ENCODE data around the gene DAD1. TPM values are rescaled to one million over a fixed set of nuclear protein-coding genes. Genes with fewer than 3 reads are reported as not detected.

Gene DAD1
- total RNA-seq, 1 donor from 2014 or later = 223 TPM

DNA sequence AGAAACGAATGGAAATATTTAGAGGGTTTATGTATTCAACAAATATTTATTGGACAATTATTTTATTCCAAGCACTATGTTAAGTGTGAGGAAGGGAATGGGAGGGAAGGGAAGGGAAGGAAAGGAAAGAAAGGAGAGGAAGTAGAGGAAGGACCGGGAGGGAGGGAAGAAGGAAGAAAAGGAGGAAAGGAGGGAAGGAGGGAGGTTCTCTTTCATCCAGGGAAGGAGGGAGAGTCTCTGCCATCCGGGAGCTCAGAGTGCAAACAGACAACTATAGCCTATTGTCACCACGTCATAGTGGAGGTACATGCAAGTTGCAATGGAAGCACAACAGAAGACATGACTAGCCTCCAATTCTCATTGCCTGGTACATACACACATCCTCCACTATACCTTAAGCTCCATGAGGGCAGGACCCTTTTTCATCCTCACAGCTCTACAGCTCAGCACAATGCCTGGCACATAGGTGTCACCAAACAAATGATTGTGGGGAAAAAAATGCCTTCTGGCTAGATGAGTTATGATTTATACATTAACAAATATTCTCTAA lies 48.1 kb downstream of the DAD1 start:
- no peak for DNase-seq (ENCODE audit: extremely low spot score, unreplicated experiment)
- TF ChIP-seq, protein P1, sequence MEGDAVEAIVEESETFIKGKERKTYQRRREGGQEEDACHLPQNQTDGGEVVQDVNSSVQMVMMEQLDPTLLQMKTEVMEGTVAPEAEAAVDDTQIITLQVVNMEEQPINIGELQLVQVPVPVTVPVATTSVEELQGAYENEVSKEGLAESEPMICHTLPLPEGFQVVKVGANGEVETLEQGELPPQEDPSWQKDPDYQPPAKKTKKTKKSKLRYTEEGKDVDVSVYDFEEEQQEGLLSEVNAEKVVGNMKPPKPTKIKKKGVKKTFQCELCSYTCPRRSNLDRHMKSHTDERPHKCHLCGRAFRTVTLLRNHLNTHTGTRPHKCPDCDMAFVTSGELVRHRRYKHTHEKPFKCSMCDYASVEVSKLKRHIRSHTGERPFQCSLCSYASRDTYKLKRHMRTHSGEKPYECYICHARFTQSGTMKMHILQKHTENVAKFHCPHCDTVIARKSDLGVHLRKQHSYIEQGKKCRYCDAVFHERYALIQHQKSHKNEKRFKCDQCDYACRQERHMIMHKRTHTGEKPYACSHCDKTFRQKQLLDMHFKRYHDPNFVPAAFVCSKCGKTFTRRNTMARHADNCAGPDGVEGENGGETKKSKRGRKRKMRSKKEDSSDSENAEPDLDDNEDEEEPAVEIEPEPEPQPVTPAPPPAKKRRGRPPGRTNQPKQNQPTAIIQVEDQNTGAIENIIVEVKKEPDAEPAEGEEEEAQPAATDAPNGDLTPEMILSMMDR (IDR thresholded peaks at IDR 0.05) = no peak
- H3K27ac Mint-ChIP-seq (ENCODE audit: unreplicated experiment) = no peak overlapping the region
- H3K27me3 Mint-ChIP-seq (ENCODE audit: unreplicated experiment) = no peaks in the 10 kb centered on the region
- H3K4me1 Mint-ChIP-seq (ENCODE audit: unreplicated experiment) = peaks cover 25% of the 10 kb centered on the region
- H3K4me3 Mint-ChIP-seq (ENCODE audit: unreplicated experiment) = no peak overlapping the region
- H3K9me3 Mint-ChIP-seq (ENCODE audit: unreplicated experiment) = no peaks in the 10 kb centered on the region
- H3K36me3 Mint-ChIP-seq (ENCODE audit: unreplicated experiment) = no peaks in the 10 kb centered on the region

DNA sequence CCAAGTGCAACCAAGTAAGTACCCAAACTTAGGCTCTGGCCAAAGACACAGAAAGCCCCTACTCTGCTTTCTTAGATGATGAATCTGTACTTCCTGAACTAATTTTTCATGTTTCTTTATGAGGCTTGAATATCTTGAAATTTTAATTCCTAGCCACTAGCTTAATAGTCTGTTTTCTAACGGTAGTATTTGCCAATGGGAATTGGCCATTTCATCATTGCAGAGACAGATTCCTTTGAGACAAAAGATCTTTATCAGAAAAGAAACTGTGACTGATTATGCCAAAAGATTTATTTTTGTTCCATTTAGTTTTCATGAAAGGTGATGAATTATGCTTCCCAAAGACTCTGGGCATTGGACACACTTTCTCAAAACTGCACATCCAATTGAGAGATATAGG lies 48.7 kb downstream of the DAD1 start:
- Mint-ChIP-seq H3K27me3 (ENCODE audit: unreplicated experiment) (no peaks in the 10 kb centered on the region), H3K27ac (ENCODE audit: unreplicated experiment) (no peak overlapping the region), H3K36me3 (ENCODE audit: unreplicated experiment) (no peaks in the 10 kb centered on the region), H3K4me3 (ENCODE audit: unreplicated experiment) (no peak overlapping the region), H3K4me1 (ENCODE audit: unreplicated experiment) (peaks cover 19% of the 10 kb centered on the region), H3K9me3 (ENCODE audit: unreplicated experiment) (no peaks in the 10 kb centered on the region)
- no peak for DNase-seq (ENCODE audit: extremely low spot score, unreplicated experiment)
- TF ChIP-seq, protein P1 (IDR thresholded peaks at IDR 0.05) = no peak

DNA sequence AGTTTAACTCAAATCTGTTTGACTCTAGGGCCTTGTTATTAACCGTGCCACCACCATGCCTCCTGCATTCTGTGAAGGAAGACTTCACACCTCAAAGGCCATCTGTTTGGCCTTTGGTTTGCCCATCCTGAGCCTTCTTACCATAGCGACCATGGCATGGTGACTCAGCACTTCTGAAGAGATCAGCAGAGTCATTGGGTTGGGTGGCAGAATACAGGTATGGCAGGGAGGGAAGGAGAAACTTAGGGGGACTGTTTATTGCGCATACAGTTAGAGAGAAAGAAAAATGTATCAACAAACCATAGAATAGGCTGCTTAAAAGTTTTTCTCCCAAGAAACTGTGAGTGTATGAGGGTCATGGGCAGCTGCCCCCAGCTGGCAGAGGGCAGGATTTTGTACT lies 49.2 kb downstream of the DAD1 start:
- Mint-ChIP-seq H3K4me3 (ENCODE audit: unreplicated experiment) (no peak overlapping the region), H3K27me3 (ENCODE audit: unreplicated experiment) (no peaks in the 10 kb centered on the region), H3K4me1 (ENCODE audit: unreplicated experiment) (peaks cover 17% of the 10 kb centered on the region), H3K27ac (ENCODE audit: unreplicated experiment) (no peak overlapping the region), H3K36me3 (ENCODE audit: unreplicated experiment) (no peaks in the 10 kb centered on the region), H3K9me3 (ENCODE audit: unreplicated experiment) (no peaks in the 10 kb centered on the region)
- no peak for DNase-seq (ENCODE audit: extremely low spot score, unreplicated experiment)
- TF ChIP-seq, protein P1 (IDR thresholded peaks at IDR 0.05) = no peak

DNA sequence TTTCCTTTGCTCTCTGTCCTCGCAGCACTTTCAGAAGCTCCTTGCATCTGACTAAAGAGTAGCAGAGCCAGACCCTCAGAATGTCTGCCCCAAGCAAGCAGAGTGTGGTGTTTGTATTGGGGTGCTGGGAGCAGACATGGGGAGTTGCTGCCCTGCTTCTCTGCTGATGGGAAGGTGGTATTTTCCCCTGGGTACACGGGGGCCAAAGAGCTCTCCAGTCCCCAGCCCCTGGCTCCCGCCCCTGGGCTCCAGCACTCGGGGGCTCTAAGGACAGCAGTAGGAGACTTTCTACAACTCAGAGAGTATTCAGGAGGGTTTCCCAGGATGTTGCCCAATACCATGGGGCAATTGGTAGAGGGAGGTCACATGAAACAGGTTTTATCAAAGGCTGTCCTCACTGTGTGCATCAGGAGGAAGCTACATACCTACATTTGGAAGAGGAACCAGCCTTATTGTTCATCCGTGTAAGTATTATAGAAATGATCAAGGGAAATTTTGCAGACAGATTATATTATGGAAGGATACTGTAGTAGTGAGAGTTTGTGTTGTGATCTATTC lies 50.3 kb downstream of the DAD1 start:
- H3K36me3 Mint-ChIP-seq (ENCODE audit: unreplicated experiment) = no peaks in the 10 kb centered on the region
- H3K4me3 Mint-ChIP-seq (ENCODE audit: unreplicated experiment) = no peak overlapping the region
- no peaks in the 10 kb centered on the region for H3K27me3 Mint-ChIP-seq (ENCODE audit: unreplicated experiment)
- no peaks in the 10 kb centered on the region for H3K9me3 Mint-ChIP-seq (ENCODE audit: unreplicated experiment)
- no peak overlapping the region for H3K27ac Mint-ChIP-seq (ENCODE audit: unreplicated experiment)
- no peak for DNase-seq (ENCODE audit: extremely low spot score, unreplicated experiment)
- peaks cover 17% of the 10 kb centered on the region for H3K4me1 Mint-ChIP-seq (ENCODE audit: unreplicated experiment)
- TF ChIP-seq, protein P1 (IDR thresholded peaks at IDR 0.05) = no peak

DNA sequence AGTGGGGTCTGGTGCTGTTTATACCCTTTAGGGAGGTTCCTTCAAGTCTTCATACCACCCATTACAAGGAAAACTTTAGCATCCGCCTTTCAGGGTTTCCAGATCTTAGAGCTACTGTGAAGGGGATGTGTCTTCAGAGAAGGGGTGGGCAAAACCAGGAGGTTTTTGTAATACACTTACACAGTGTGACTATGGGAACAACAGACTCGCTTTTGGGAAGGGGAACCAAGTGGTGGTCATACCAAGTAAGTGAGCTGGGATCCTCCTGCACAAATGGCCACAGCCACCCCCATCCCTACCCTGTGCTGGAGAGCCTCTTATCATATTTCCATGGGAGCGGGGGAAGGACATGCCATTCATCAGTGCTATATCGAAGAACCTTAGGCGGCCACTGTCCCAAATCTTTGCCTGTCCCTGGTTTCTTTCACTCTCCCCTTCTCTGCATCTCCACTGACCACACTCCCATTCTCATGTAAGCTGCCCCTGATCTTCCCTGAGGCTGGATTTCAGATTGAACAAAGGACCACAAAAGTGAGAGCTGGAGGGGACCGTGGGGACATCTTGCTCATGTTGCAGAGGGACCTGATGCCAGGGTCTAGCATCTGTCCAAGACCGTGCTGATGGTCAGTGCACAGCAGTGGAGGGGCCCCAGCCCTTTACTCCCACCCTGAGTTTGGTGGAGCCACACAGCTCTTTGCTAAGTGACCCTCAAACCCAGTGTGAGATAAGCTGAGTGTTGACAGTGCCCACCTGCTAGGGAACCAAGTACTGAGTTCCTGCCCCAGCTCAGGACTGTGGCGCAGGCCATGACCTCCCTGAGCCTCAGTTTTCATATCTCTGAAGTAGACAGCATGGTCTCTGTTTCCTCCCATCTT lies 51.4 kb downstream of the DAD1 start:
- peak overlapping the region; percentile 63 for H3K27ac Mint-ChIP-seq (ENCODE audit: unreplicated experiment)
- H3K27me3 Mint-ChIP-seq (ENCODE audit: unreplicated experiment) = no peaks in the 10 kb centered on the region
- TF ChIP-seq, protein P1 (IDR thresholded peaks at IDR 0.05) = no peak
- H3K36me3 Mint-ChIP-seq (ENCODE audit: unreplicated experiment) = no peaks in the 10 kb centered on the region
- H3K4me3 Mint-ChIP-seq (ENCODE audit: unreplicated experiment) = no peak overlapping the region
- H3K4me1 Mint-ChIP-seq (ENCODE audit: unreplicated experiment) = peaks cover 26% of the 10 kb centered on the region
- no peak for DNase-seq (ENCODE audit: extremely low spot score, unreplicated experiment)
- H3K9me3 Mint-ChIP-seq (ENCODE audit: unreplicated experiment) = no peaks in the 10 kb centered on the region
